Neural progenitor cell (in vitro differentiated cells): Measurements from ENCODE around the gene AKNAD1.

ENCODE experiments used
- CTCF ChIP-seq: fragments of 200-600 bp; sonication (generic); IDR thresholded peaks from 2 replicates; pipeline ENCODE4 v1.5.1; 2017; ENCODE audit warnings: antibody characterized with exemption, mild to moderate bottlenecking
- EZH2 ChIP-seq: fragments of 200-600 bp; sonication (generic); IDR thresholded peaks from 2 replicates; pipeline ENCODE4 v1.6.1; 2017; ENCODE audit warnings: antibody characterized with exemption, mild to moderate bottlenecking, moderate library complexity

GRCh38 chr1:108808438-108808837, 48.5 kb downstream of the AKNAD1 start:
- TF ChIP-seq CTCF: no peak
- no peak for TF ChIP-seq EZH2
